ENCODE data around the gene HTRA3. TPM values are rescaled to one million over a fixed set of nuclear protein-coding genes. Genes with fewer than 3 reads are reported as not detected.

The HTRA3 gene
- total and polyA plus RNA-seq, 2 of the 4 experiments (the other 2 are of a cell fraction): 1.3 to 9.5 TPM

DNA sequence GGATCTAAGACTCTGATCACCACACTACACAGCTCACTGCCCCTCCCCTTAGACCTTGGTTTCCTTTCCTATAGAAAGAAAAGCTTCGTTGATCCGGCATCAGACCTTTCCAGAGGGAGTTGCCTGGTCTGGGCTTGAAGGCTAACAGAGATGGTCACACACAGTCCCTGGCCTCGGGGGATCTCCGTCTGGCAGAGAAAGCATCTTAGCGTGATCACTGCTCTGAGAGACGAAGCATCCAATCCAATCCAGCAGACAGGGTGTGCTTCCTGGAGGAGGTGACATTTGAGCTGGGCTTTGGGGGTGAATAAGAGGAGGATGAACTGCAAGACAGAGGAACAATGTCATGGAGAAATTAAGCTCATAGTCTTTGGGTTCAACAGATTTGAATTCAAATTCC is 49.5 kb downstream of the HTRA3 start:
- Histone ChIP-seq H2AK9ac (replicated peaks; ENCODE audit: low read depth, low read length, poor library complexity) (no peak overlapping the region), H3K14ac (replicated peaks; ENCODE audit: low read depth, low read length) (no peak overlapping the region), H3K27me3 (ENCODE audit: control insufficient read depth, insufficient read depth, low read length) (no peaks in the 10 kb centered on the region), H2AFZ (replicated peaks; ENCODE audit: low read length, poor library complexity) (no peak overlapping the region), H4K20me1 (ENCODE audit: insufficient read depth, low read length) (no peaks in the 10 kb centered on the region), H3K4me1 (ENCODE audit: control insufficient read depth, insufficient read depth, low read length) (peaks cover 14% of the 10 kb centered on the region), H2BK15ac (ENCODE audit: low read depth, low read length) (no peak overlapping the region), H2BK20ac (ENCODE audit: low read depth, low read length) (no peak overlapping the region), H3K4ac (ENCODE audit: low read depth, low read length) (no peak overlapping the region), H2AK5ac (ENCODE audit: low read depth, low read length) (no peak overlapping the region; the same call in 1 of the 2 replicates), H4K91ac (ENCODE audit: insufficient read depth, low read depth, low read length) (no peak overlapping the region), H3K23ac (ENCODE audit: low read depth, low read length) (no peak overlapping the region), H3K18ac (ENCODE audit: low read depth, low read length) (no peak overlapping the region), H3K56ac (ENCODE audit: extremely low read depth, insufficient read depth, low read length) (no peak overlapping the region), H2BK5ac (ENCODE audit: low read depth, low read length, poor library complexity, severe bottlenecking) (no peak overlapping the region), H4K8ac (ENCODE audit: low read depth in 2 of 2, low read length in 2 of 2) (no peak overlapping the region), H2BK120ac (ENCODE audit: low read depth, low read length) (no peak overlapping the region), H3K4me2 (ENCODE audit: low read depth, low read length) (no peak overlapping the region), H3K79me1 (ENCODE audit: low read depth in 1 of 2, low read length in 2 of 2) (no peaks in the 10 kb centered on the region), H4K5ac (ENCODE audit: low read depth, low read length) (no peak overlapping the region), H3K27ac (ENCODE audit: insufficient read depth, low read length) (no peak overlapping the region), H3K9ac (ENCODE audit: low read depth, low read length) (no peak overlapping the region), H3K9me1 (ENCODE audit: insufficient read depth, low read length) (peaks cover 9% of the 10 kb centered on the region), H3K4me3 (ENCODE audit: insufficient read depth, low read depth, low read length) (no peak overlapping the region), H3K9me3 (ENCODE audit: control insufficient read depth, insufficient read depth, low read length) (no peaks in the 10 kb centered on the region), H3K36me3 (ENCODE audit: control insufficient read depth, insufficient read depth, low read length) (no peaks in the 10 kb centered on the region)
- intact Hi-C loops (cut with micrococcal nuclease) (no loop called here), in situ Hi-C loops (cut with MboI; ENCODE audit: low sequenced_read_pairs) (no loop called here), dilution Hi-C loops (cut with HindIII; ENCODE audit: low sequenced_read_pairs, unreplicated experiment) (no loop called here)
- TF ChIP-seq CHD1 (IDR thresholded peaks at IDR 0.05; ENCODE audit: low read depth, low read length) (no peak), BHLHE40 (IDR thresholded peaks at IDR 0.05; ENCODE audit: low read depth, low read length) (no peak), RAD21 (IDR thresholded peaks at IDR 0.05; ENCODE audit: low read length) (no peak), SMC3 (IDR thresholded peaks at IDR 0.05; ENCODE audit: low read depth, low read length) (no peak), CEBPB (IDR thresholded peaks at IDR 0.05; ENCODE audit: low read depth, low read length) (no peak), NFE2L2 (IDR thresholded peaks at IDR 0.05; ENCODE audit: low read depth, low read length) (no peak), POLR2A (IDR thresholded peaks at IDR 0.05; ENCODE audit: low read depth, low read length) (no peak), MAZ (IDR thresholded peaks at IDR 0.05; ENCODE audit: borderline replicate concordance, low read depth, low read length) (no peak), FOS (IDR thresholded peaks at IDR 0.05; ENCODE audit: low read depth, low read length) (no peak), MAFK (IDR thresholded peaks at IDR 0.05; ENCODE audit: low read depth, low read length) (no peak), RFX5 (IDR thresholded peaks at IDR 0.05; ENCODE audit: low read depth, low read length) (no peak), MXI1 (IDR thresholded peaks at IDR 0.05; ENCODE audit: borderline replicate concordance, low read depth, low read length) (no peak), RCOR1 (IDR thresholded peaks at IDR 0.05; ENCODE audit: insufficient replicate concordance, low read length) (no peak)
- TF ChIP-seq, protein P1, sequence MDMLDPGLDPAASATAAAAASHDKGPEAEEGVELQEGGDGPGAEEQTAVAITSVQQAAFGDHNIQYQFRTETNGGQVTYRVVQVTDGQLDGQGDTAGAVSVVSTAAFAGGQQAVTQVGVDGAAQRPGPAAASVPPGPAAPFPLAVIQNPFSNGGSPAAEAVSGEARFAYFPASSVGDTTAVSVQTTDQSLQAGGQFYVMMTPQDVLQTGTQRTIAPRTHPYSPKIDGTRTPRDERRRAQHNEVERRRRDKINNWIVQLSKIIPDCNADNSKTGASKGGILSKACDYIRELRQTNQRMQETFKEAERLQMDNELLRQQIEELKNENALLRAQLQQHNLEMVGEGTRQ (IDR thresholded peaks at IDR 0.05; ENCODE audit: low read depth, low read length): no peak
- TF ChIP-seq, protein P2, sequence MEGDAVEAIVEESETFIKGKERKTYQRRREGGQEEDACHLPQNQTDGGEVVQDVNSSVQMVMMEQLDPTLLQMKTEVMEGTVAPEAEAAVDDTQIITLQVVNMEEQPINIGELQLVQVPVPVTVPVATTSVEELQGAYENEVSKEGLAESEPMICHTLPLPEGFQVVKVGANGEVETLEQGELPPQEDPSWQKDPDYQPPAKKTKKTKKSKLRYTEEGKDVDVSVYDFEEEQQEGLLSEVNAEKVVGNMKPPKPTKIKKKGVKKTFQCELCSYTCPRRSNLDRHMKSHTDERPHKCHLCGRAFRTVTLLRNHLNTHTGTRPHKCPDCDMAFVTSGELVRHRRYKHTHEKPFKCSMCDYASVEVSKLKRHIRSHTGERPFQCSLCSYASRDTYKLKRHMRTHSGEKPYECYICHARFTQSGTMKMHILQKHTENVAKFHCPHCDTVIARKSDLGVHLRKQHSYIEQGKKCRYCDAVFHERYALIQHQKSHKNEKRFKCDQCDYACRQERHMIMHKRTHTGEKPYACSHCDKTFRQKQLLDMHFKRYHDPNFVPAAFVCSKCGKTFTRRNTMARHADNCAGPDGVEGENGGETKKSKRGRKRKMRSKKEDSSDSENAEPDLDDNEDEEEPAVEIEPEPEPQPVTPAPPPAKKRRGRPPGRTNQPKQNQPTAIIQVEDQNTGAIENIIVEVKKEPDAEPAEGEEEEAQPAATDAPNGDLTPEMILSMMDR (conservative IDR thresholded peaks at IDR 0.05; ENCODE audit: low read depth, low read length): no peak
- TF ChIP-seq, protein P3, sequence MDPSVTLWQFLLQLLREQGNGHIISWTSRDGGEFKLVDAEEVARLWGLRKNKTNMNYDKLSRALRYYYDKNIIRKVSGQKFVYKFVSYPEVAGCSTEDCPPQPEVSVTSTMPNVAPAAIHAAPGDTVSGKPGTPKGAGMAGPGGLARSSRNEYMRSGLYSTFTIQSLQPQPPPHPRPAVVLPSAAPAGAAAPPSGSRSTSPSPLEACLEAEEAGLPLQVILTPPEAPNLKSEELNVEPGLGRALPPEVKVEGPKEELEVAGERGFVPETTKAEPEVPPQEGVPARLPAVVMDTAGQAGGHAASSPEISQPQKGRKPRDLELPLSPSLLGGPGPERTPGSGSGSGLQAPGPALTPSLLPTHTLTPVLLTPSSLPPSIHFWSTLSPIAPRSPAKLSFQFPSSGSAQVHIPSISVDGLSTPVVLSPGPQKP (IDR thresholded peaks at IDR 0.05; ENCODE audit: borderline replicate concordance, low read depth, low read length): no peak
- ATAC-seq (ENCODE audit: low read depth) (no peak), DNase-seq (no peak)
- ChIA-PET CTCF (no interaction called here), POLR2A (ENCODE audit: unreplicated experiment) (no interaction called here)
- no TSS peak for BruUV-seq (replicated peaks)
- WGBS, 2 experiments (ENCODE audit: extremely low coverage in 2 of 2, insufficient read length in 1 of 2): 100% methylated on average over 2 of the region's 6 CpGs; no CpG with 5 or more reads in 1 of the 2 experiments

Data from IMR-90 (cell line).